ENCODE measurements around the gene WWC1.
"Not testable (repeated sequence)": the region's sequence is repeated elsewhere in the genome, so short reads cannot be mapped to it uniquely, and the experiment has no call there.

Gene WWC1

DNA sequence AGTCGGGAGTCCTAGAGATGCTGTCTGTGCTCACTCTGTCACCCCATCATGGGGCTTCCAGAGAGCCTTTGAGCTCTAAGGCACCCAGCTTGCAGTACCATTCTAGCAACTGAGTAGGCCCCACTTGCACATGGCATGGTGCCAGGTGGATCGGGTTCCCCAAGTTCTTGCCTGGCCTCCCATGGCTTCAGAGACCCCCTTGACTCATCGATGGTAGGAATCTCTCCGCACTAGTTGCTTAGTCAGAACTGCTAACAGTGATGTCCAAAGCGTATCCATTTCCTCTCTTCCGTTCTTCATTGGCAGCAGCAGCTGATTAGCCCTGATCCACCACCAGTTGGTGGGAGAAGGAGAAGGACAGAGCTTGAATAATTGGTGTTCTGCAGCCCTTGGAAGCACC, 124.5 kb downstream of the WWC1 start:
- DNase-seq = no peak

DNA sequence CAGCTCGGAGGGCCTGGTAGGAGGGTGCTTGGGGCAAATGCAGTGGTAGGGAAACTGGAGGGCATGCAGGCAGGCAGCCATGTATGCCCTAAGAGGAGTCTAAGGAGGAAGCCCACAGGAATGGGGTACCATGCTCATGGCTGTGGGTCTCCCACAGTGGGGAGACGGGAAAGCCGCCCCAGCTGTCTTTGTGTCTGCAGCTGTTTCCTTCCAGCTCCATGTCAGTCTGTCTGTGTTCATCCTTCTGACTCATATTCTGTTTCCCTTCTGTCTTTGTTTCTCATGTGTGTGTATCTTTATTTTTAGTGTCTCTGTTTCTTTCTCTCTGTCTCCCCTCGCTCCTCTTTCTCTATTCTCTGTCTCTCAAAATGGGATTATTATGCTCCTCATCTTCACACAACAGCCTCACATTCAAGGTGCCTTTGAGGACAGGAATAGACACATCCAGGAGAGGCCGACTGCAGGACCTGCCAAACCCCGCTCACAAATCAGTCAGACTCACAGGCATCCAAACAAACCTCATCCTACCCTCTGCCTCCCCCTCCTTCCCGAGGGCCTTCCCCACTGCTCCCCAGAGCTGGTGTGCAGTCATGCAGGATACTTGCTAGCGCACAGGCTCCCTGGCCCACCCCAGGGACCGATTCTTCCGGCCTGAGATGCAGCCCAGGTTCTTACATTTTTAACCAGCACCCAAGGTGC, 126.4 kb downstream of the WWC1 start:
- no peak for DNase-seq

DNA sequence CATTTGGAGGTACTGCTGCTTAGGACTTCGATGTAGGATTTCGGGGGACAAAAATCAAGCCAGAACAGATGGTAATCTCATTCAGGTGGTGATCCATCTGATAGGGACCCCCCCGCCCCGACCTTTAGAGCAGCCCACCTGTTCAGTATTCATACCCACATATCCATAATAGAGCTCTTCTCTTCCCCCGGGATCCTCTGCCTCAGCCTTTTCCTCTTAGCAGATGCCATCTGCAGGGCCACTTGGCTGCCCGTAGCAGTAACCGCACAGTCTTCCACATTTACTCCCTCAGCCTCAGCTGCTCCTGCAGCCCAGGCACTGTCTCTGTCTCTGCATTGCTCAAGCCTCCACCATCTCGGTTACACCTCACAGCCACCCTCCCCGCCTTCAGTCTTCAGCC, 129.0 kb downstream of the WWC1 start:
- DNase-seq = no peak

DNA sequence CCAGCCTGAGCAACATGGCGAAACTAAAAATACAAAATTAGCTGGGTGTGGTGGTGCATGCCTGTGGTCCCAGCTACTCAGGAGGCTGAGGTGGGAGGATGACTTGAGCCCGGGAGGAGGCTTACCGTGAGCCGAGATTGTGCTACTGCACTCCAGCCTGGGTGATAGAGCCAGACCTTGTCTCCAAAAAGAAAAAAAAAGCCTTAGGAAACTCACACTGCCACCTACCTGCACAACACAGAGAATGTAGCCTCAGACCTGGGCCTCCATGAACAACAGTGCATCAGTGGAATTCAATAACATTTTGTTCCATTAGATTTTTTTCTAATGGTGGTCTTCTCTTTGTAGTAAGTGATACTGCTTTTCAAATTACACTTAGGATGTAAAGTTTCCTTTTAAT, 131.0 kb downstream of the WWC1 start:
- DNase-seq = no peak

DNA sequence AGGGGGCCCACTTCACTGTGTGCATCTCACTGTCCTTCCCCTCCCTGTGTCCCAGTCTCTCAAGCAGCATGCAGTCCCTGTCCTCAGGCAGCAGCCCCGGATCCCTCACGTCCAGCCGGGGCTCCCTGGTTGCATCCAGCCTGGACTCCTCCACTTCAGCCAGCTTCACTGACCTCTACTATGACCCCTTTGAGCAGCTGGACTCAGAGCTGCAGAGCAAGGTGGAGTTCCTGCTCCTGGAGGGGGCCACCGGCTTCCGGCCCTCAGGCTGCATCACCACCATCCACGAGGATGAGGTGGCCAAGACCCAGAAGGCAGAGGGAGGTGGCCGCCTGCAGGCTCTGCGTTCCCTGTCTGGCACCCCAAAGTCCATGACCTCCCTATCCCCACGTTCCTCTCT, 132.0 kb downstream of the WWC1 start:
- no peak for DNase-seq

DNA sequence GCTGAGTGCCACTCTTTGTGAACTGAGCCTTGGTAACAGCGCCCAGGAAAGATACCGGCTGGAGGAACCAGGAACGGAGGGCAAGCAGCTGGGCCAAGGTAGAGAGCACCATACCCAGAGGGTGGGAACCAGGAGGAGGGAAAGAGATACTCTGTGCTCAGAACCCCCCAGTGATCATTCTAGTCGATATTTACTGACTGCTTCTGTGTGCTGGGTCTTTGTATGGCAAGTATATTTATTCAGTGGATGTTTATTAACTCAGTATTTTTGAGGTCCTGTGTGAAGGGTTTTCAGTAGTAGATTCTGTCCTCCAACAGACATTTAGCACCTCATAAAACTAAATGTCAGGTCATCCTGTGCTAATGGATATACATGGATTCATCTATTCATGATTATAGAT, 132.5 kb downstream of the WWC1 start:
- no peak for DNase-seq

DNA sequence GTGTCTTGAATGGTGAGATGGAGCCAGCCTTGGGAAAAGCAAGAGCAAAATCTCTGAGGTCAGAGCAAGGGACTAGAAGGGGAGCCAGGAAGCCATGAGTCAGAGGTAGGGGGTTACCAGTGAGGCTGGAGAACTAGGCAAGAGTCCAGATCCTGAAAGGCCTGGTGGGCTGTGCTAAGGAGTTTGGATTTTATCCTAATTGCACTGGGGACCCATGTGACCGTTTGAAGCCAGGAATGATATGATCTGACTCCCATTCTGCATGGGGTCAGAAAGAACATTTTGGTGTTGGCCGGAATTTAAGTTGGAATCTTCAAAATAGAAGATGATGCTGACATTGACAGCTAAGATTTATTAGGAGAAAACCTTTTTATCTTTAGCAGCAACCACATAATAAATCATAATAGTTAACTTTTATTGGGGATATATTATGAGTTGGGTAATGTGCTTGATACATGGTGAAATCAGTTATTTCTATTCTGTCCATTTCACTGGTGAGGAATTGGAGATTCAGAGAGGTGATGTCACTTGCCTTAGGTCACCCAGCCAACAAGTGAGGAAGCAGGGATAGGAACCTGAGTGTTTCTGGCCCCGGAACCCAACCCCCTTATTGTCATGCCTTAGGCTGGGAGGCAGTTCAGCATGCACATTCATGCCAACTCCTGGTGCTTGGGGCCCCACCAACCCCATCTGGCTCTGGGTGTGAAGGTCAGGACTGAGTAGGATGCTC, 133.3 kb downstream of the WWC1 start:
- DNase-seq = no peak

DNA sequence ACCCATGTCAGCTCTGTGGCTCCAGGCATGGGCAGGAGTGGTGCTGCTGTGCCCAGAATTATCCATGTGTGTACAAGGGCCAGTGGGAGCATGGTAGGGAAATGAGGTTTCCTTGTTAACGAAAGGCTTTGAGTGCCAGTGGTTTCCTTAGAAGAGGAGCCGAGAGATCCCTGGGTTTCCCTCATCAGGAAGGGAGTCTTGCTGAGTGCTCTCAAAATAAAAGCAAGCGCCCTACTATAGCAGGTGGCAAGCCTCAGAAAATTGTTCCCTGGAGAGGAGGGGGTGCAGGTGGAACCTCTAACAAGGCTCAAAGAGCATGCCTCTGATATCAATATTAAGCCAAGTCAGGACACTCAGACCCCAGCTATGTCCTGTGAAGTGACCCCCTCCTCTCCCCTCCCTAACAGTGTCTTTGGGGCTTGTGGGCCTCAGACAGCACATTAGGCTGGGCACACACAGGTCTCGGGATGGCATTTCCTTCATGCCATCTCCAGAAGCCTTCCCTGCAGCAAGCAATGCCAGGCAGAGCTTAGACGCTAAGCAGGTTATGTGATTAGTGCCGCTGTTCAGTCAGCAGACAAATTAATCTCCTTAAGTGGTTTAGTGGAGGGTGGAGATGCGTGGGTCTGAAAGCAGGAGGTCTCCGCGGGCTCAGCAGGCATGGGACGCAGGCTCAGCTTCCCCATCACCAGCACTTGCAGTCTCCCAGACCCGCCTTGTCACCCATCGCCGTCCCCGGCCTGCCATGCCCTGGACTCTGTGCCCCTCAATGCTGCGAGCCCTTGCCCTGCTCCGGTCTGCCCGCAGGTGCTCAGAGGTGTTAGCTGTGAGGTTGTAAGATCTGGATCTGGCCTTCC, 134.8 kb downstream of the WWC1 start:
- DNase-seq = no peak

DNA sequence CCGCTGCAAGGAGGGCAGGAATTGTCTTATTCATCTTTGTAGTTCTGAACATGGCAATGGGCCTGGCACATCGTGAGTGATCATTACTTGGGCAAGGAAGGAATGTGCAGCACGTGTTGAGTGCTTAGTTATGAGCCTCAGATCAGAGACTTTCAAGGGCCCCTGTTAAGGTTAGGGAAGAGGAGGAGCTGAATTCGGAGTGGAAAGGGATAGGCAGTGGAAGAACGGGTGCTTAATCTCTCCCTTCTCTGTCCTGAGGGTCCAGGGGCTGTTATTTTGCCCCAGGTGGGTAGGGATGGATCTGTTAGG, 135.4 kb downstream of the WWC1 start:
- no peak for DNase-seq

DNA sequence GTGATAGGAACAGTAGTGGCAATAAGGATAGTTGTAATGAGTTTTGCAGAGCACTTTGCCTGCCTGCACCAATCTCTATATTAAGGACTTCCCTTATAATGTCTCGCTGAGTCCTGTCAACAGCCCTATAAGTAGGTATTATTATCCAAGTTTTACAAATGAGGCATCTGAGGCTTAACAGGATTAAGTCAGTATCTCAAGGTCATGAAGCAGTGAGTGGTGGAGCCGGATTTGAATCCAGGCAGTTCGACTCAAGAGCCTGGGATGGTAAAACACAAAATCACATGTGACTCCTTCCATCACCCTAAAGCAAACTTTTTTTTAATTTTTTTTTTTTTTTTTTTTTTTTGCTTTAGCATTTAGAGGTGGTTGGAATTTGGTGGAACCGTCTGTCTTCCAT, 135.8 kb downstream of the WWC1 start:
- no peak for DNase-seq

DNA sequence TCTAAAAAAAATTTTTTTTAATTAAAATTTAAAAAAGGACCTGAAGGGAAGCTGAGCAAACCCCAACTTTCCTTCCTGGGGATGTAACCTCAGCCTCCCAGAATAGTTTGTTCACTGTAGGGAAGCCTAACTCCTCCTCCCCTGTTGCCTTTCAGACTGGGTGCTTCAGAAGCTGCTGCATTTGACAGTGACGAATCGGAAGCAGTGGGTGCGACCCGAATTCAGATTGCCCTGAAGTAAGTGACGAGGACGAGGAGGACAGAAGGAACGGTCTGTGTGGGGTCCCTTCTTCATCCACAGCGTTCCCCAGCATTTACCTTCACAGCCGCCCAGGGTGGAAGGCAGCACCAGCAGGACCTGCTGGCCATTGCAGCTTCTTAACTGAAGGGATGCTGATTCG, 137.1 kb downstream of the WWC1 start:
- no peak for DNase-seq

DNA sequence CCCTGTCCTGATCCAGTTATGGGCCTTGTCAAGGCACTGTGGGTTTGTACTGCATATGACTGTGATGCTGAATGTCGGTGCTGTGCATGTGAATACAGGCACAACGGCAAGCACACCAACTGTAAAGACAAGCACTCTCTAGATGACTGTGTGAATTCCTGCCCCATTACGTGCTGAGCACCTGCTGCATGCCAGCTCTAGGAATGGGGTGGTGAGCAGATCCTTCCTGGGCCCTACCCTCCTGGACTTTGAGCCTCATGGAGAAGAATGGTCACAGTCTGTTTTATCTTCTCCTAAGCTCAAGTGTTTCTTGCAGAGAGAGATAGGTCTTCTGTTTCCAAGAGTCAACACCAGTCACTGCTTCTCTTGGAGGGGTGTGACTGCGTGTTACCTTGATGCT, 138.9 kb downstream of the WWC1 start:
- no peak for DNase-seq

DNA sequence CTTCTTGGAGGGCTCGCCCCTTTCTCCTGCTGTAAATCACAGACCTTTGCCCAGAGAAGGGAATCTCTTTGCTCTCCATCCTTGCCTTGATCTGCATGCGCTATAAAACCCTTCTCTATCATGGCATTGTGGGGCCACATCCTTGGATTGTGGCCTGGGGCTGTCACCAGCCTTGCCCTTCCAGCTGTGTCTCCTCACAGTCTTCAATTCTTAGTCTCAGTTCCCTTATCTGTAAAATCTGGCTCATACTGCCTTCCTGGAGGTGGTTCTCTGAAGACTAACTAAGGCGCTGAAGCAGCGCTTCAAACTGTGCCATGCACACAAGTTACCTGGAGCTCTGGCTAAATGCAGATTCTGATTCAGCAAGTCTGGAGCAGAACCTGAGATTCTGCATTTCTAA, 141.5 kb downstream of the WWC1 start:
- no peak for DNase-seq

DNA sequence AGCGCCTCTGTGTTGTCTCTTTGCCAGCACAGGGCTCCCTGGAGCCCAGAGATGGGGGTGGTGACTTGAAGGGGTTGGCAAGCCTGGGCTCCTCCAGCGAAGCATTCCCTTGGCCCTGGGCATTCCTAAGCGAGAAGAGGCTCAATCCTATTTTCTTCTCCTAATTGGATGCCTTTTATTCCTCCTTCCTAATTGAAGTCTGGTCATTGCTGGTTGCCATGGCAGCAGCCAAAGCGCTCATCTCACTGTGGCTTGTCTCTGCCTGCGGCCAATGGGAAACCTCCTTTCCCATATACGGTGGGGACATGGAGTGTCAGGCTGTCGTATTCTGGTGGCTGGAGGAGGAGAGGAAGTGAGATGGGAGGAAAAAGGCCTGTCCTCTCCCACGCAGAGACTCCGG, 142.6 kb downstream of the WWC1 start:
- no peak for DNase-seq

DNA sequence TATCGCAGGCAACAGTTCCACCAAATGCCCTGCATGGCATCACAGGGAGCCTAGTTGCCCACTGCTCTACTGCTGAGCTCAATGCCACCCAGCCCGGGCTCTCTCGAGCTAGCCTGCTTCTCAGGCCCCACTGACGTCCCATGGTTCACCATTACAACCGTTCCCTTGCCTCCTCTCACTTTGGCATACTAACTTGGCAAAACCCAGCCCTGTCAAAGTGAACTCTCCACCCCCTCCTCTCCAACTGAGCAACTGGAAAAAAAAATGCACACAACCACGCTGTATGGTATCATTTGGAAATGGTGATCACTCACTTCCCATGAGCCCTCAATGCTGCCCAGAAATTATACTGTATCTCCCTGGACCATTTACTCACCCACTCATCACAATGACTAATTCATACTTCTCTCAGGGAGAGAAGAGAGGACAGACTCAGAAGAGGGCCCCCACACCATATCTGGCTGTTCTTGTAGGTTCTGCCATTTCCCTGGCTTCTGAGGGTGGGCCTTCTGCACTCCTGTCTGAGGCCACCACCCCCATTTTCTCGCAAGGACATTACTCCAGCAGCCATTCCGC, 143.4 kb downstream of the WWC1 start:
- DNase-seq = no peak

DNA sequence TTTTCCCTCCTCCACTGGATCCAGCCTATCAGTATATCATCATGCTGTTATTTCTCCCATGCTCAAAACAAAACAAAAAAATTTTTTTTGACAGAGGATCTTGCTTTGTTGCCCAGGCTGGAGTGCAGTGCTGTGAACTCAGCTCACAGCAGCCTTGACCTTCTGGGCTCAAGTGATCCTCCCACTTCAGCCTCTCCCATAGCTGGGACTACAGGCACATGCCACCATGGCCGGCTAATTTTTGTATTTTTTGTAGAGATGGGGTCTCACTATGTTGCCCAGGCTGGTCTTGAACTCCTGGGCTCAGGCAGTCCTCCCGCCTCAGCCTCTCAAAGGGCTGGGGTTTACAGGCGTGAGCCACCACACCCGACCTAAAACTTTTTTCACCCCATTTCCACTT, 143.9 kb downstream of the WWC1 start:
- not testable (repeated sequence) for DNase-seq

DNA sequence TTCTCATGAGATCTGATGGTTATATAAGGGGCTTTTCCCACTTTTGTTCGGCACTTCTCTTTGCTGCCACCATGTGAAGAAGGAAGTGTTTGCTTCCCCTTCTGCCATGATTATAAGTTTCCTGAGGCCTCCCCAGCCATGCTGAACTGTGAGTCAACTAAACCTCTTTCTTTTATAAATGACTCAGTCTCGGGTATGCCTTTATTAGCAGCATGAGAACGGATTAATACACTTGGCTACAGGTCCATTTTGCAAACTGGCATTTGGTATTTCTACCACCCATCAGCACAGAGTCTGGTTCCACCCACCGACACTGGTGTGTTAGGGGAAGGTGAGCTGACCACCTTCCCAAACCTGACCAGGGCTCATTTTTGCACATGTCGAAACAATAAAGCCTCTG, 146.9 kb downstream of the WWC1 start:
- DNase-seq = no peak

DNA sequence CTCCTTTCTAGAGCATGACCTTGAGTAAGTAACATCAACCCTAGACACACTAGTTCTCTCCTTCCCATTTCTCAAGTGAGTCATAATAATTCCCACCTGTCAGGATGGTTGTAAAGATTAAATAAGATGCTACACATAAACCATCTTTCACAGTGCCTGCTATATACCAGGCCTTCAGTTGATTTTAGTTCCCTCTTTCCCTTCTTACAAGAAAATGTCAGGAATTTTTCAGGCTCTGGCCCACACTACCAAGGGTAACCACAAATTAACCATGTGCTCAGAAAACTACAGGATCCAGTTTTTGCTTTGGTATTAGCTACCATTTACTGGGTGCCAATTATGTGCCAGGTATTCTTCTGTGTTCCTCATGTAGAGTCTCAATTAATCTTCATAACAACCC, 152.1 kb downstream of the WWC1 start:
- no peak for DNase-seq

DNA sequence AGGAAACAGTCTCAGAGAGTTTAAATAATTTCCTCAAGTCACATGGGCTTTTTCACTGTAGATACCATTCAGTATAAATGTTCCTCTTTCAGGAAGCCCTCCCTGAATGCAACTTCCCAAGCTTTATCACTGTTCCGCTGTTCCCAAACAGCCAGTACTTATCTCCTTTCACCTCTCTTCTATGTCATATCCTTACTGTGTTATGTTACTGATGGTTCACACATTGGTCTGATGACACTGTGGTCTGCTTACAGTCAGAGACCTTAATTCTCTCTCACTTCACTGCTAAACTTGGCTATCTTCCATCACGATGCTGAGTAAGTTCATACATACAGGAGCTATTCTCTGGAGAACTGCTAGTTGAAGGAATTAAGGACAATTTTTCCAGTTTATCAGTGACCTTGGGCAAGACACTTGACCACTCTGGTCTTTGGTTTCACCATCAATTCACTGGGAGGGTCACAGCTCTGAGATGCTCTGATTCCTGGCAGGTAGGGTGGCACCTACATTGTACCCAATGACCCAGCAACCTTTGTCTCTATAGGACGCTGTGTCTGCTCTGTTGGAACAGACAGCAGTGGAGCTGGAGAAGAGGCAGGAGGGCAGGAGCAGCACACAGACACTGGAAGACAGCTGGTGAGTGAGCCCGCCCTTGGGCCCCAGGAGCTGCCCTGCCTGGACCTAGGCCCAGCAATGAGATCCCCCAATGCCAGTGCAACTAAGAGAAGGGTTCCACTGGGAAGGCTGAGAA, 152.7 kb downstream of the WWC1 start:
- peak; percentile 9 for DNase-seq

DNA sequence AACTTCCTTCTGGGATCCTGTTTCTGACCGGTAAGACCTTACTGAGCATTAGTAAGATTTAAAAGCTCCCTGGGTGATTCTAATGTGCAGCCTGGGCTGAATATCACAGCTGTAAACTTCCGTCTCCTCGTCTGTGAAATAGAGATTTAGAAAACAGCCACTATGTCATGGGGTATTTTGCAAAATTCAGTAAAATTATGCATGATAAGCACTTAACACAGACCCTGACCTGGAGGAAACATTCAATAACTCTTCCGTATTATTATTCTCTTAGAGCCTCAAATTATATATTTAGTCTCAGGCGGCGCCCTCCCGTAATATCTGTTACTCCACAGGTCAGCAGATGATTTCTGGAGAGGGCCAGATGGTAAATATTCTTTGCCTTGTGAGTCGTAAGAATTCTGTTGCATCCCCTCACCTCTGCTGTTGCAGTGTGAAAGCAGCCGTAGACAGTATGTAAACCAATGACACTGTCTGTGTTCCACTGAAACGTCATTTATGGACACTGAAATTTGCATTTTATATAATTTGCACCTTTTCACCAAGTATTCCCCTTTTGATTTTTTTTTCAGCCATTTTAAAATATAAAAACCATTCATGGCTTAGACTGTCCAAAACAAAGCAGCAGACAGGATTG, 155.7 kb downstream of the WWC1 start:
- no peak for DNase-seq

DNA sequence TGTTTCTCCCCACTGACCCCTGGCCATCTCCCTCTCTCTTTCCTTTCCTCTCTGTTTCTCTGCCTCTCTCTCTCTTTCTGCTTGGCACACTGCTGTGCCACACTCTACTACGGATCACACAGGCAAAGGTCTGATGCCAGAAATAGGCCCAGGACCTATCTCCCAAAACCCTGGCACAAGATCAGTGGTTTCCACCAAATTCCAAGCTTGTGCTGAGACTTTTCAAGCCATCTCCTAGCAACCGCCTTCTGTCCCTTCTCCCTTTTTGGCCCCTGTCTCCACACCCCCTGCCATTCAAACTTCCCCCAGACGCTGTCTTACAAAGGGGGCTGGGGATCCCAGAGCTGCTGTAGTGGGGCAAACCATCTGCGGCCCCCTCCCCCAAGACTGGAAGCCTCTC, 156.4 kb downstream of the WWC1 start:
- DNase-seq = no peak

DNA sequence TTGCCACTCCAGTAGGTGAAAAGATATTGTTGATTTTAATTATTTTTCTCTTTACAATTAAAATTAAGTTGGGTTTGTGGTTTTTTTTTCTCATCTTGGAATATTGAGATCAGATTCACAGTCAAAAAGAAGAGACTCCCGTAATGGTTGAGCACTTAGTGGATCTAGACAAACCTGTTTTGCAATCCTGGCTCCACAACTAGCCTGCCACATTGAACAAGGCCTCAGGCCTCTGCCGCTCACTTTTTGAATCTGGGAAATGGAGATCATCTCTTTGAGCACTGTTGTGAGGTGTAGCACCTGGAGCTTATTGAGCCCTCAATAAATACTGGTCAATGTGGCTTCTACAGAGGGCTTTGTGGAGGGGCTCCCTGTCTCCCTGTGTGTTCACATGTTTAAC, 157.7 kb downstream of the WWC1 start:
- DNase-seq = no peak

DNA sequence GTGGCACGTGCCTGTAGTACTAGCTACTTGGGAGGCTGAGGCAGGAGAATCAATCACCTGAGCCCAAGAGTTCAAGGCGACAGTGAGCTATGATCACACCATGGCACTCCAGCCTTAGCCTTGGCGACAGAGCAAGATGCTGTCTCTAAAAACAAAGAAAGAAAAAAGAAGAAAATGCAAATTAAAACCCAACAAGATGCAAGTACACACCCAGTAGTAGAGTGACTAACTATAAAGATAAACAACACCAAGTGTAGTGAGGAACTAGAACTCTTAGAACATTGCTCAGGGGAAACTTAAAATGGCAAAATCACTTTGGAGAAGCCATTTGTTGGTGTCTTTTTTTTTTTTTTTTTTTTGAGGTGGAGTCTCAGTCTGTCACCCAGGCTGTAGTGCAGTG, 160.1 kb downstream of the WWC1 start:
- DNase-seq = no peak
